ENCODE results near the gene TMTC1. TPM values are rescaled to one million over a fixed set of nuclear protein-coding genes. Genes with fewer than 3 reads are reported as not detected.

TMTC1 gene
- total RNA-seq, 6 experiments from 2014 or later: not detected

- Mint-ChIP-seq H3K27me3 (ENCODE audit: insufficient read depth) (no peaks in the 10 kb centered on the region), H3K4me1 (ENCODE audit: low read depth) (no peaks in the 10 kb centered on the region), H3K27ac (no peak overlapping the region), H3K9me3 (peaks cover 35% of the 10 kb centered on the region), H3K36me3 (ENCODE audit: low read depth) (no peaks in the 10 kb centered on the region), H3K4me3 (no peak overlapping the region)
- TF ChIP-seq CTCF (IDR thresholded peaks at IDR 0.05): no peak
- DNase-seq: no peak
Observed at GRCh38 chr12:29655861-29656260, 127.9 kb downstream of the TMTC1 start.

GRCh38 chr12:29653286-29653685 is 130.5 kb downstream of the TMTC1 start:
- no peaks in the 10 kb centered on the region for H3K36me3 Mint-ChIP-seq (ENCODE audit: low read depth)
- H3K9me3 Mint-ChIP-seq: peaks cover 44% of the 10 kb centered on the region
- H3K4me1 Mint-ChIP-seq (ENCODE audit: low read depth): no peaks in the 10 kb centered on the region
- H3K4me3 Mint-ChIP-seq: no peak overlapping the region
- no peak overlapping the region for H3K27ac Mint-ChIP-seq
- TF ChIP-seq CTCF (IDR thresholded peaks at IDR 0.05): no peak
- H3K27me3 Mint-ChIP-seq (ENCODE audit: insufficient read depth): no peaks in the 10 kb centered on the region
- DNase-seq: no peak

- no peaks in the 10 kb centered on the region for H3K4me1 Mint-ChIP-seq (ENCODE audit: low read depth)
- no peaks in the 10 kb centered on the region; the same call in 1 of the 2 replicates for H3K27me3 Mint-ChIP-seq (ENCODE audit: insufficient read depth)
- no peak overlapping the region for H3K4me3 Mint-ChIP-seq
- DNase-seq: no peak
- no peak for TF ChIP-seq CTCF (IDR thresholded peaks at IDR 0.05)
- H3K27ac Mint-ChIP-seq: no peak overlapping the region
- H3K36me3 Mint-ChIP-seq (ENCODE audit: low read depth): no peaks in the 10 kb centered on the region
- H3K9me3 Mint-ChIP-seq: peaks cover 31% of the 10 kb centered on the region
Observed at GRCh38 chr12:29650371-29650770, 133.4 kb downstream of the TMTC1 start.

GRCh38 chr12:29649722-29650121 is 134.0 kb downstream of the TMTC1 start:
- Mint-ChIP-seq H3K36me3 (ENCODE audit: low read depth) (no peaks in the 10 kb centered on the region), H3K9me3 (peaks cover 31% of the 10 kb centered on the region), H3K4me1 (ENCODE audit: low read depth) (no peaks in the 10 kb centered on the region), H3K27ac (no peak overlapping the region), H3K4me3 (no peak overlapping the region), H3K27me3 (ENCODE audit: insufficient read depth) (no peaks in the 10 kb centered on the region; the same call in 1 of the 2 replicates)
- no peak for DNase-seq
- no peak for TF ChIP-seq CTCF (IDR thresholded peaks at IDR 0.05)

GRCh38 chr12:29644536-29645162 is 139.1 kb downstream of the TMTC1 start:
- Mint-ChIP-seq H3K36me3 (ENCODE audit: low read depth) (peaks cover 5% of the 10 kb centered on the region; the same call in 1 of the 2 replicates), H3K27ac (no peak overlapping the region), H3K9me3 (peaks cover 21% of the 10 kb centered on the region), H3K4me3 (no peak overlapping the region), H3K4me1 (ENCODE audit: low read depth) (no peaks in the 10 kb centered on the region), H3K27me3 (ENCODE audit: insufficient read depth) (no peaks in the 10 kb centered on the region; the same call in 1 of the 2 replicates)
- no peak for DNase-seq
- TF ChIP-seq CTCF (IDR thresholded peaks at IDR 0.05): no peak

Measured in HFFc6 (cell line).